H9 (cell line): Measurements from ENCODE around the gene WDR43. TPM values are rescaled to one million over a fixed set of nuclear protein-coding genes. Genes with fewer than 3 reads are reported as not detected.

Source experiments
- DNase-seq: peaks from one replicate; pipeline ENCODE4 v3.0.0-alpha.2; 2017
- H2AFZ ChIP-seq: one replicate; pipeline ENCODE4 v1.6.1; 2013; ENCODE audit warnings: mild to moderate bottlenecking, low read length, control low read depth, moderate library complexity
- H2AK5ac ChIP-seq: 2 replicates; pipeline ENCODE4 v1.6.1; 2013; ENCODE audit warnings: low read length, control low read depth, mixed read lengths; ENCODE audit not compliant: insufficient read length
- H2BK120ac ChIP-seq: one replicate; pipeline ENCODE4 v1.6.1; 2013; ENCODE audit warnings: low read depth, mild to moderate bottlenecking, low read length, control low read depth, inconsistent platforms; ENCODE audit not compliant: poor library complexity, severe bottlenecking
- H2BK12ac ChIP-seq: 2 replicates; pipeline ENCODE4 v1.6.1; 2013; ENCODE audit warnings: low read length, control low read depth, mixed read lengths, low read depth; ENCODE audit not compliant: insufficient read length
- H2BK15ac ChIP-seq: 2 replicates; pipeline ENCODE4 v1.6.1; 2013; ENCODE audit warnings: low read depth, low read length, control low read depth
- H2BK20ac ChIP-seq: one replicate; pipeline ENCODE4 v1.6.1; 2013; ENCODE audit warnings: low read depth, mild to moderate bottlenecking, low read length, control low read depth, inconsistent platforms; ENCODE audit not compliant: poor library complexity, severe bottlenecking
- H2BK5ac ChIP-seq: 2 replicates; pipeline ENCODE4 v1.6.1; 2013; ENCODE audit warnings: low read length, control low read depth, mixed read lengths; ENCODE audit not compliant: insufficient read length
- H3K14ac ChIP-seq: 2 replicates; pipeline ENCODE4 v1.6.1; 2013; ENCODE audit warnings: low read length, control low read depth; ENCODE audit not compliant: insufficient read depth
- H3K18ac ChIP-seq: 2 replicates; pipeline ENCODE4 v1.6.1; 2013; ENCODE audit warnings: low read depth, mild to moderate bottlenecking, mixed read lengths, low read length, control low read depth; ENCODE audit not compliant: insufficient read length
- H3K23ac ChIP-seq: 2 replicates; pipeline ENCODE4 v1.6.1; 2013; ENCODE audit warnings: low read length, control low read depth, mixed read lengths, low read depth; ENCODE audit not compliant: insufficient read length
- H3K23me2 ChIP-seq: 2 replicates; pipeline ENCODE4 v1.6.1; 2013; ENCODE audit warnings: low read depth, mild to moderate bottlenecking, mixed read lengths, low read length, control low read depth; ENCODE audit not compliant: insufficient read length, poor library complexity, severe bottlenecking
- H3K27ac ChIP-seq: 2 replicates; pipeline ENCODE4 v1.5.1; 2013; ENCODE audit warnings: low read length, control low read depth, mixed read lengths, low read depth; ENCODE audit not compliant: insufficient read length
- H3K27me3 ChIP-seq: 2 replicates; pipeline ENCODE4 v1.6.1; 2013; ENCODE audit warnings: low read length, control low read depth, inconsistent platforms; ENCODE audit not compliant: insufficient read depth
- H3K4ac ChIP-seq: 2 replicates; pipeline ENCODE4 v1.6.1; 2013; ENCODE audit warnings: low read depth, mild to moderate bottlenecking, control low read depth, inconsistent platforms, low read length, moderate library complexity
- H3K4me1 ChIP-seq: 2 replicates; pipeline ENCODE4 v1.6.1; 2013; ENCODE audit warnings: low read length, control low read depth, inconsistent platforms; ENCODE audit not compliant: insufficient read depth
- H3K4me2 ChIP-seq: 2 replicates; pipeline ENCODE4 v1.6.1; 2013; ENCODE audit warnings: low read length, control low read depth, mixed read lengths; ENCODE audit not compliant: insufficient read length, insufficient read depth
- H3K56ac ChIP-seq: 2 replicates; pipeline ENCODE4 v1.6.1; 2013; ENCODE audit warnings: low read depth, mild to moderate bottlenecking, mixed read lengths, low read length, control low read depth; ENCODE audit not compliant: insufficient read length
- H3K79me1 ChIP-seq: 2 replicates; pipeline ENCODE4 v1.6.1; 2013; ENCODE audit warnings: low read depth, mild to moderate bottlenecking, moderate library complexity, low read length, control low read depth, inconsistent platforms; ENCODE audit not compliant: insufficient read depth, poor library complexity, severe bottlenecking
- H3K79me2 ChIP-seq: 2 replicates; pipeline ENCODE4 v1.6.1; 2013; ENCODE audit warnings: low read length, control low read depth, inconsistent platforms; ENCODE audit not compliant: insufficient read depth
- H3K9ac ChIP-seq: 2 replicates; pipeline ENCODE4 v1.6.1; 2013; ENCODE audit warnings: low read length, control low read depth, mixed read lengths; ENCODE audit not compliant: insufficient read length; ENCODE audit errors: extremely low read depth
- H3K9me3 ChIP-seq: one replicate; pipeline ENCODE4 v1.6.1; 2013; ENCODE audit warnings: low read depth, low read length, inconsistent platforms; ENCODE audit not compliant: control insufficient read depth
- H3T11ph ChIP-seq: one replicate; pipeline ENCODE4 v1.6.1; 2013; ENCODE audit warnings: mild to moderate bottlenecking, low read length, control low read depth, inconsistent platforms
- H4K20me1 ChIP-seq: one replicate; pipeline ENCODE4 v1.6.1; 2013; ENCODE audit not compliant: control insufficient read depth, insufficient read length, insufficient read depth
- H4K5ac ChIP-seq: 2 replicates; pipeline ENCODE4 v1.6.1; 2013; ENCODE audit warnings: low read depth, mild to moderate bottlenecking, mixed read lengths, low read length, control low read depth; ENCODE audit not compliant: insufficient read length
- H4K8ac ChIP-seq: replicated peaks from 2 replicates; pipeline ENCODE4 v1.6.1; 2013; ENCODE audit warnings: low read length, control low read depth, mixed read lengths, low read depth; ENCODE audit not compliant: insufficient read length
- H4K91ac ChIP-seq: 2 replicates; pipeline ENCODE4 v1.6.1; 2013; ENCODE audit warnings: low read depth, mild to moderate bottlenecking, moderate library complexity, mixed read lengths, low read length, control low read depth; ENCODE audit not compliant: insufficient read length
- H3K27ac Mint-ChIP-seq, 3 experiments: 2 replicates in 2 of 3; 3 replicates in 1 of 3; pipeline ENCODE4 v1.8.0; 2020 to 2021; ENCODE audit warnings: mixed read lengths in 3 of 3, mild to moderate bottlenecking in 1 of 3, moderate library complexity in 1 of 3
- H3K27me3 Mint-ChIP-seq: 2 replicates; pipeline ENCODE4 v1.8.0; 2021; ENCODE audit warnings: low read depth, mild to moderate bottlenecking, moderate library complexity, mixed read lengths
- H3K36me3 Mint-ChIP-seq, 3 experiments: 2 replicates in 2 of 3; 3 replicates in 1 of 3; pipeline ENCODE4 v1.8.0; 2020 to 2021; ENCODE audit warnings: low read depth in 3 of 3, mixed read lengths in 3 of 3; ENCODE audit not compliant: insufficient read depth in 1 of 3
- H3K4me1 Mint-ChIP-seq, 2 experiments: 2 replicates each; pipeline ENCODE4 v1.8.0; 2020; ENCODE audit warnings: mixed read lengths in 2 of 2
- H3K4me3 Mint-ChIP-seq, 2 experiments: 2 replicates in 1 of 2; 3 replicates in 1 of 2; pipeline ENCODE4 v1.8.0; 2020 to 2021; ENCODE audit warnings: mild to moderate bottlenecking in 2 of 2, mixed read lengths in 2 of 2, moderate library complexity in 1 of 2
- H3K9me3 Mint-ChIP-seq, 2 experiments: 2 replicates in 1 of 2; 3 replicates in 1 of 2; pipeline ENCODE4 v1.8.0; 2020; ENCODE audit warnings: mild to moderate bottlenecking in 2 of 2, mixed read lengths in 2 of 2, moderate library complexity in 1 of 2
- WGBS: extraction: QIAGEN DNeasy Blood & Tissue Kit; methylation state at CpG from one replicate; pipeline ENCODE4 v1.1.7; 2013; ENCODE audit warnings: missing lambda C conversion rate, low lambda C conversion rate, mixed read lengths; ENCODE audit not compliant: insufficient read length; ENCODE audit errors: extremely low coverage; 5-methylcytosine and 5-hydroxymethylcytosine counted together
- total RNA-seq: library from RNA; stranded (reverse); gene quantifications from 2 replicates; pipeline ENCODE4 v1.2.1, GENCODE V29; 2021
- TF ChIP-seq, protein P1 (sequence below): fragments of 200-600 bp; sonication (generic); conservative IDR thresholded peaks from 3 replicates; pipeline ENCODE4 v1.8.0; 2021; ENCODE audit warnings: antibody characterized with exemption, mild to moderate bottlenecking

The WDR43 gene
- total RNA-seq, 1 experiment from 2014 or later, result 186 TPM

DNA sequence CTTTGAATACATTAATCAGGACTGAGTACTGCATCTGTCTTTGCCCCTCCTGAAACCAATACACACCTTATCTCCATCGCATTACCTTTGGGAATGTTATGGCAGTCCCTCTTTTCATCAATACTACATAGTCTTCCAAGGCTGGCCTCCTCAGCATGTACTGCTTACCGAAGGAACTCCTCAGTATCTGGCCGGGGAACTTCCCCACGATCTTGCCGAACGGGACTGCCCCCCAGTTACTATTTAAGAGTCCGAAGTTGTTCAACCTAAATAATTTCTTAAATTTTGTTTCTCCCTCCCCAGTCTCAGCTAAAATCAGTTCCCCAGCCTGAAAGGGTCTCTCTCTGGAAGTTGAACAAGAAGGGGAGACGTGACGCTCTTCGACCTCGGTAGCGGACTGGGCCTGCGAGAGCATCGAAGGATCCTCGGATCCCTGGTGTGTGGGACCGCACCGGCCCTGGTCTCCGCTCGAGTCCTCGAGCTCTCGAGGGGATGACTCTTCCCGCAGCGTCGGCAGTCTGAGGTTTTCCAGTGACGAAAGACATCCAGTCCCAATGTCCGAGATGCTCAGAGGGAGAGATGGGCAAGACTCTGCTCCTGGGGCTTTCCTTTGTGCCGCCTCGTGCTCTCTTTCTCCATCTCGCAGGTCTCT lies 24.8 kb upstream of the WDR43 start:
- Histone ChIP-seq H2BK20ac (no peak overlapping the region), H3K14ac (peak overlapping the region; percentile 61; the same call in 1 of the 2 replicates), H3K9ac (peak overlapping the region; percentile 92), H2AK5ac (no peak overlapping the region), H3K4me2 (peak overlapping the region; percentile 98), H3K9me3 (no peaks in the 10 kb centered on the region), H3K79me2 (peaks cover 15% of the 10 kb centered on the region; the same call in 1 of the 2 replicates), H3K27me3 (no peaks in the 10 kb centered on the region), H2BK12ac (no peak overlapping the region), H3K23ac (no peak overlapping the region), H4K5ac (no peak overlapping the region), H3K79me1 (peaks cover 2% of the 10 kb centered on the region), H3K18ac (peak overlapping the region; percentile 19), H4K20me1 (no peaks in the 10 kb centered on the region), H2BK15ac (no peak overlapping the region), H2BK120ac (no peak overlapping the region), H3K4ac (no peak overlapping the region), H2BK5ac (no peak overlapping the region), H4K8ac (no peak overlapping the region), H2AFZ (no peak overlapping the region), H3K23me2 (peaks cover 3% of the 10 kb centered on the region), H4K91ac (no peak overlapping the region), H3T11ph (no peak overlapping the region), H3K4me1 (no peaks in the 10 kb centered on the region; the same call in 1 of the 2 replicates), H3K27ac (no peak overlapping the region), H3K56ac (no peak overlapping the region)
- Mint-ChIP-seq H3K4me3 (peak overlapping the region; percentile 98), H3K4me1 (peaks cover 11 to 13% of the 10 kb centered on the region in 2 experiments), H3K27me3 (peaks cover 6% of the 10 kb centered on the region), H3K9me3 (no peaks in the 10 kb centered on the region), H3K36me3 (peaks cover 0 to 14% (median 12%) of the 10 kb centered on the region in 3 experiments; a peak in 6 of 7 replicates), H3K27ac (peak overlapping the region; percentile 84 to 98 (median 98))
- no CpG with 5 or more reads among the region's 29 CpGs for WGBS
- TF ChIP-seq, protein P1, sequence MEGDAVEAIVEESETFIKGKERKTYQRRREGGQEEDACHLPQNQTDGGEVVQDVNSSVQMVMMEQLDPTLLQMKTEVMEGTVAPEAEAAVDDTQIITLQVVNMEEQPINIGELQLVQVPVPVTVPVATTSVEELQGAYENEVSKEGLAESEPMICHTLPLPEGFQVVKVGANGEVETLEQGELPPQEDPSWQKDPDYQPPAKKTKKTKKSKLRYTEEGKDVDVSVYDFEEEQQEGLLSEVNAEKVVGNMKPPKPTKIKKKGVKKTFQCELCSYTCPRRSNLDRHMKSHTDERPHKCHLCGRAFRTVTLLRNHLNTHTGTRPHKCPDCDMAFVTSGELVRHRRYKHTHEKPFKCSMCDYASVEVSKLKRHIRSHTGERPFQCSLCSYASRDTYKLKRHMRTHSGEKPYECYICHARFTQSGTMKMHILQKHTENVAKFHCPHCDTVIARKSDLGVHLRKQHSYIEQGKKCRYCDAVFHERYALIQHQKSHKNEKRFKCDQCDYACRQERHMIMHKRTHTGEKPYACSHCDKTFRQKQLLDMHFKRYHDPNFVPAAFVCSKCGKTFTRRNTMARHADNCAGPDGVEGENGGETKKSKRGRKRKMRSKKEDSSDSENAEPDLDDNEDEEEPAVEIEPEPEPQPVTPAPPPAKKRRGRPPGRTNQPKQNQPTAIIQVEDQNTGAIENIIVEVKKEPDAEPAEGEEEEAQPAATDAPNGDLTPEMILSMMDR, result no peak
- no peak for DNase-seq
